SIG-M5 treated with dmso at 0.1 percent for 504 hours (cell line): ENCODE results near the gene LAMP2.

ENCODE experiments used
- DNase-seq: peaks from one replicate; lab custom pipeline; 2025; ENCODE audit not compliant: unreplicated experiment; lab: John Stamatoyannopoulos, UW

Gene LAMP2

GRCh38 chrX:120457766-120458180 lies 11.3 kb downstream of the LAMP2 start:
- peak; percentile 43 for DNase-seq

- peak; percentile 67 for DNase-seq
Observed at GRCh38 chrX:120456973-120457372, 12.1 kb downstream of the LAMP2 start.

- DNase-seq: no peak
Observed at GRCh38 chrX:120453985-120454384, 15.1 kb downstream of the LAMP2 start.

GRCh38 chrX:120452131-120452530 lies 17.0 kb downstream of the LAMP2 start:
- peak; percentile 33 for DNase-seq

- DNase-seq: no peak
Observed at GRCh38 chrX:120450163-120450562, 18.9 kb downstream of the LAMP2 start.

- DNase-seq: no peak
Observed at GRCh38 chrX:120446498-120446897, 22.6 kb downstream of the LAMP2 start.

- no peak for DNase-seq
Observed at GRCh38 chrX:120439921-120440320, 29.2 kb downstream of the LAMP2 start.

- no peak for DNase-seq
Observed at GRCh38 chrX:120429776-120430540, 39.1 kb downstream of the LAMP2 start.

GRCh38 chrX:120428309-120428708 lies 40.8 kb downstream of the LAMP2 start:
- no peak for DNase-seq

GRCh38 chrX:120426599-120426998 lies 42.5 kb downstream of the LAMP2 start:
- DNase-seq: no peak

GRCh38 chrX:120419463-120419862 lies 49.6 kb downstream of the LAMP2 start:
- no peak for DNase-seq

GRCh38 chrX:120408168-120408567 lies 60.9 kb downstream of the LAMP2 start:
- DNase-seq: no peak

GRCh38 chrX:120406638-120407037 lies 62.5 kb downstream of the LAMP2 start:
- no peak for DNase-seq

GRCh38 chrX:120402369-120402768 lies 66.7 kb downstream of the LAMP2 start:
- no peak for DNase-seq

GRCh38 chrX:120401301-120401700 lies 67.8 kb downstream of the LAMP2 start:
- no peak for DNase-seq

GRCh38 chrX:120380699-120381098 lies 88.4 kb downstream of the LAMP2 start:
- peak; percentile 18 for DNase-seq

- no peak for DNase-seq
Observed at GRCh38 chrX:120379937-120380681, 89.0 kb downstream of the LAMP2 start.

- no peak for DNase-seq
Observed at GRCh38 chrX:120378570-120378969, 90.5 kb downstream of the LAMP2 start.
